ENCODE data around the gene MAPK12.

DNA sequence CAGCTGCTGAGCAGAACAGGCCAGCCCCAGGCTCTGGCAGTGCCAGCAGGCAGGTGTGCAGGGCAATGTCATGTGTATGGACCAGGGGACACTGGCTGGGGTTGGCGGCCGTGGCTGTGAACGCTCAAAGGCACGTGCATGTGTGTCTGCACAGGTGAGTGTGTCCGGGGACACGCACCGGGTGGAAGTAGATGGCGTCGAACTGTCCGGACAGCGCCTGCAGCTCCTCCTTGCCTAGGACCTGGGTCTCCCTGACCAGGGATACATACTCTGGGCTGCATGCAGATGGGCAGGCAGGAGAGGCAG lies 11.3 kb downstream of the MAPK12 start:
- TF ChIP-seq POLR2A (IDR thresholded peaks at IDR 0.05), result no peak
- no peak for TF ChIP-seq CTCF (IDR thresholded peaks at IDR 0.05)
